NOMO-1 treated with dmso at 0.1 percent for 144 hours (cell line): ENCODE results near the gene NAA16.
"Not testable (repeated sequence)": the region's sequence is repeated elsewhere in the genome, so short reads cannot be mapped to it uniquely, and the experiment has no call there.

Experiments
- DNase-seq: peaks from one replicate; lab custom pipeline; 2025; ENCODE audit not compliant: unreplicated experiment; lab: John Stamatoyannopoulos, UW

NAA16 gene

DNA sequence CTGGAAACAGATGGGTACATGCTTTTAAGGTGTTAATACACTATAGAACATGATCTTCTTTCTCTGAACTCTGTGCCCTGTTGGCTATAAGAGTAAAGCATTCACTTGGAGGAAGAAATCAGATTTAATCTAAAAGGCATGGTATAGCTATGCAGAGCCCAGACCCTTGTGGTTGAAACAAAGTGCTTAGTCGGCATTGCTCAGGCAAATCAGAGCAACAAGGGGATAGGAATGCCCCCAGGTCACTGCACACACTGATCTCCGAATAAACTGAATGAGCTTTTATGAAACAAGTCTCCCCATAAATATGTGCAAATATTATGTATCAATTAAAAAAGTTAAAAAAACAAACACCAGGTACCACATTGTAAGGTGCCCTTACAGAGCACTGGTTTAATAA, 94.3 kb downstream of the NAA16 start:
- no peak for DNase-seq

DNA sequence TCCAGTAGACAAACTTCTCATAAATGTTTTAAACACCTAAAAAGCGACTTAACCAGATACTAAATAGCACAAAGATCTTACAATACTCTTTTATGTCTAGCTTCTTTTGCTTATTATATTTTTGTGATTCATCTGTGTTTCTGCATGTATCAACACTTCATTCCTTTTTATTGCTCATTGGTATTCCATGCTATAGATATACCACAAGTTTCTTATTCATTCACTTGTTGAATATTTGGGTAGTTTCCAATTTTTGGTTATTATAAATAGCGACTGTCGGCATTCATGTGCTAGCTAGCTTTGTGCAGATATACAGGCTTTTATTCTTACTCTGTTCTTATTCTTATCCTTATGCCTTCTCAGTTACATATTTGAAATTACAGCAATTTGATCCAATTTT, 96.3 kb downstream of the NAA16 start:
- no peak for DNase-seq

DNA sequence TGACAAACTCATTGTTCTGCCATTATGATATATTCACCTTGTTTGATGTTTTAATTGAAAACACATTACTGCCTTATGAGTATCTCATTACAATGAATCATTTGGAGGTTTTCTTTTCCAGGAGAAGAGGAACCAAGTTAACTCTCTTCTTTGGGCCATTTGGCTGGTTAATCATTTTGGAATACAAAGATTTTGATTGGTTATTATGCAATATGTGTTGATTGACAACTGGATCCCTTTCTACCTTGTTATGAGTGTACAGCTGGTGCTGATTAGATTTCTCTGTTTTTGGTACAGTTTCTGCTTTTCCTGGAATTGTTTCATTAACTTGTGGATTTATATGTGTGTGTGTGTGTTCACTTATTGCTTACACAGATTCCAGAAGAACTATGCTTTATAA, 97.1 kb downstream of the NAA16 start:
- no peak for DNase-seq

DNA sequence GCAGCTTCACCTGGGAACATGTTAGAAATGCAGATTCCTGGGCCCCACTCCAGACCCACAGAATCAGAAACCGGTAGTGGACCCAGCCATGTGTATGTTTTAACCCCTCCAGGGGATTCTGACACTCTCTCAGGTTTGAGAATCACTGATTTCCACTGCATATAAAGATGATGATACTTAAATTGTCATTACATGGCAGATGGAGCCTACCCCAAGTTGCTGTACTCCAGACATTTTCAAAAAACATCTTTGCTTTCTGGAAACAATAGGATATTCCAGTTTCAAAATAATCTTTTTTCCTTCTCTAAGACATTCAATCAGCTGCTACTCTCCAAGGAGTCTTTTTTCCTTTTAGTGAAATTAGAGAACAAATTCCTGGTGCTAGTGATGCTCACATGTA, 97.7 kb downstream of the NAA16 start:
- DNase-seq: no peak

DNA sequence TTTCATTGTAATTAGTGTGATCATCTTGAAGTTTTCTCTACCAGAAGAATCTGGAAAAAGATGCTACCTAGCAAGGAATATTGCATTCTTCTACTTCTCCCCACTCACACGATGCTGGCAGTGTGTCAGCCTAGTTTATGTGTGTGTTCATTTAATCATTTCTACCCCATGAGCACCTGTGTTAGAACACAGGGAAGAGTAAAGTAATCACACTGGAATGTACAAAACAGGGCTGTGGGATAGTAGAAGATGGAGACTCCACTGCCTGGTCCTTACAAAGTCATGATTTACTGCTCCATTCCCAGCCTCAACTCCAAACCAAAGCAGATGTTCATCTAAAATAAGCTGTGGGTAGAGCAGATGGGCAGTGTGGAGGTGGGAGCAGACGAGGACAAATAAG, 98.5 kb downstream of the NAA16 start:
- no peak for DNase-seq

DNA sequence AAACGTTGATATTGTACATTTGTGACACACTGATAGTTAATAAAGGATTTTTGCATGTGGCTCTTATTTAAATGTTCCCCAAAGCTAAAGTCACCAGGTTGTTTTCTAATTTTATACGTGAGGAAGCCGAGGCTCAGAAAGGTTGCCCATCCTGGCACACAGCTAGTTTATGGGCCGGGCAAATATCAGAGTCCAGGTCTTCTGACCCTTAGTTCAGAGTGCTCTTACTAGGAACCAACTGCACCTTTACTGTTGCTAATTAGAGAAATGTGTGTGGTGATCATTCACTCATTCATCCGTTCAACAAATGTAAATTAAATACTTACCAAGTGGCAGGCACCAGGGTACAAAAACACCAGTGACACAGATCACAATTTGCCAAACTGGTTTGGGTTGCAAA, 100.0 kb downstream of the NAA16 start:
- no peak for DNase-seq

DNA sequence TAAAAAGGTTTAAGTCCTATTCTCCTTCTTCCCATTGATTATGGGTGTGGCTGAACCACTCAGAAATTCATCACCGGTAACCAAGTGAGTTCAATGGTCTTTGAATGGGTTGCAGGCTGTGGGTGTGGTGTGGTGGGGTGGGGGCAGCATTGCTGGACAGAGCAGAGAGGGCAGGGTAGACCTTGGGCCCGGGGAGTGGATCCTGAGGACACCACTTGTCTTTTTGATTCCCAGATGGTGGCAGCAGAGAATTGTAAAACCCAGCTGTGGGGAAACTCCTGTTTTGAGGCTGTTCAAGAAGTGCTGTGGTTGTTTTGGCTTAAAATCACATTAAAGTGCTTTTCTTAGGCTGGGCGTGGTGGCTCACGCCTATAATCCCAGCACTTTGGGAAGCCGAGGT, 100.5 kb downstream of the NAA16 start:
- DNase-seq: no peak

DNA sequence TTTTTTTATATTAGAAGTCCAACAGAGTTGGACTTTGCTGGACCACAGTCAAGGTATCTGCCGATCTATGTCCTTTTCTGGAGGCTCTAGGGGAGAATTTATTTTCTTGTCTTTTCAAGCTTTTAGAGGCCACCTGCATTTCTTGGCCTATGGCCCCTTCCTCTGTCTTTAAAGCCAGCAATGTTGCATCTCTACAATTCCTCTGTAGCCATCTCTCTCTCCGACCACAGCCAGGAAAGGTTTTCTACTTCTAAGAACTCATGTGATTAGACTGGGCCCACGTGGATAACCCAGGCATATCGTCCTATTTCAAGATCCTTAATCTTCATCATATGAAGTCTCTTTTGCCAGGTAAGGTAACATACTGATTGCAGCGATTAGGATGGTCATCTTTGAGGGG, 102.8 kb downstream of the NAA16 start:
- DNase-seq: no peak

DNA sequence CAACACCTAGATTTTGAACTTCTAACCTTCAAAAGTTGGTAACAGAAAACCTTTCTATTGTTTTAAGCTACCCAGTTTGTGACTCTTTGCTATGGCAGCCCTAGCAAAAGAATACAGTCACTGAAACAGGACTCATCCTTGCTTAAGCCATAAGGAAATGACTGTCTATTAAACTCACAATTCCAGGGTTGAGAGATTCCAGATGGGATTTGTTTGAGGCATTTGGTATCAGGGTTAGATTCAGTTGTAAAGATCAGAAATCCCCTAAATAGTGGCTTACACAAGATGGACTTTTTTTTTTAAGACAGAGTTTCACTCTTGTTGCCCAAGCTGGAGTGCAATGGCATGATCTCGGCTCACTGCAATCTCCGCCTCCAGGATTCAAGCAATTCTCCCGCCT, 105.2 kb downstream of the NAA16 start:
- DNase-seq: no peak

DNA sequence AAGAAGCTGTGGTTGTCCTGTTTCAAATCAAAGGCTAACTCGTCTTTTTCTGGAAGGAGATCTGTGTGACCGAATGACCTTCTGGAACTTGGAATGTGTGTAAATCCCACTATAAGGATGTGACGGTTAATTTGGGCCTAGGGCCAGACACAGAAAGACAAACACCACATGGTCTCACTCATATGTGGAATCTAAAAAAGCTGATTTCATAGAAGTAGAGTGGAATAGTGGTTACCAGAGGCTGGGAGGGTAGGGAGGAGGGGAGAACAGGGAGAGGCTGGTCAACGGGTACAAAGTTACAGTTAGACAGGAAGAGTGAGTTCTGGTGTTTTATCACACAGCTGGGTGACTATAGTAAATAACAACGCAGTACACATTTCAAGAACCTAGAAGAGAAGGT, 107.0 kb downstream of the NAA16 start:
- DNase-seq: no peak

DNA sequence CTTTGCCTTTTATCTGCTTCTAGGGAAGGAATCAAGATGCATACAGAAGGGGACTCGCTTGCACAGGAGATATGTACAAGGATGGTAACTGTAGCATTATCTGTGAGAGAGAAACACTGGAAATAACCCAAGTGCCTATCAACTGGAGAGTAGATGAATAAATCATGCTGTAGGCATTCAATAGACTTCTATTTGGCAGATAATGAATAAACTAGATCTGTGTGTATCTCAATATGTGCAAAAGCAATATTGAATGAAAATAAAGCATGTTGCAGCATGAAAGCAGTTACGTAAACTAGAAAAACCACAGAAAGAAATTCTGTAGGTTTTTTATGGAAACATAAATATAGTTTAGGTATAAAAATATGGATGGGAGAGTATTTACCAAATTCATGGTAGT, 107.7 kb downstream of the NAA16 start:
- no peak for DNase-seq

DNA sequence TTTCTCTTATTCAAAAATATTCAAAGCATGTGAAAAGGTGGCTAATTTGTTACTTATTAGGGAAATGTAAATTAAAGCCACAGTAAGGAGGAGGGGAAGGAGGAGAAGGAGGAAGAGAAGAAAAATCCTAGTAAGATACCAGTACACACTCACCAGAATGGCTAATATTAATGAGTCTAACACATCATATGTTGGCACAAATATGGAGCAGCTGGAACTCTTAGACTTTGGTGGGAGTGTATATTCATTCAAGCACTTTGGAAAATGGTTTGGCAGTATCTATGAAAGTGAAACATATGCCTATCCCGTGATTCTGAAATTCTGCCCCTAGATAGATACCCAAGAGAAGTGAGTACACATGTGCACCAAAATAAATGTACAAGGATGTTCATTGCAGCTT, 108.1 kb downstream of the NAA16 start:
- DNase-seq: no peak

DNA sequence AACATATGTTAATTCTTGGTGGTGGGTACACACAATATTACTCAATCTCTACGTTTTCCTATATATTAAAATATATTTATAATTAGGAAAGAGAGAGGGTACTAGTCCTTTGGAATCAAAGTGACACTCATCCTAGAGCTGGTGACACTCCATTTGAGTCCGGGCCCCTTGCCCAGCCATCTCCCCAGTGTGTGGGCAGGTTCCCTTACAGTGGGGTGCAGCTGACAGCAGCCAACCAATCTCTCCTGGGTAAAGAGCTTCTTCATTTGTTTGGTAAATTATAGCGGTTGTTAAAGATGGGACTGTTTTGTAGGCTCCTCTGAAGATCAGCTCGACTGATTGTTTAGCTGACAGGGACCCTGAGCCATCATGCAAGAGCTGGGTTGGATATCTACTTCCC, 109.1 kb downstream of the NAA16 start:
- DNase-seq: no peak

DNA sequence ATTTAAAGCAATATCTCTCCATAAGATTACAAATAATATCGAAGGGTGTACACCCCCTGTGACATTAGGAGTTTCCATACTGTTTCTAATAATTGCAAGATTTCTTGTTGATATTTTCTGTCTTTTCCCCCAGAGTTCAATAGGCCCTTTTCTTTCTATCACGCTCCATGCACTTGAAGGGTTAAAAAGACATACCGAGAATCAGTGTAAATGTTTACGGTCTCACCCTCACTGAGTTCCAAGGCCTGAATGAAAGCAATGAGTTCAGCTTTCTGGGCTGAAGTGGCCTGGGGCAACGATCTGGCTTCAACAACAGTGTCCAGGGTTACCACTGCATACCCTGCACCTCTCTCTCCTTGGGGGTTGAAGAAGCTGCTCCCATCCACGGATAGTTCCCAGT, 110.3 kb downstream of the NAA16 start:
- DNase-seq: not testable (repeated sequence)

DNA sequence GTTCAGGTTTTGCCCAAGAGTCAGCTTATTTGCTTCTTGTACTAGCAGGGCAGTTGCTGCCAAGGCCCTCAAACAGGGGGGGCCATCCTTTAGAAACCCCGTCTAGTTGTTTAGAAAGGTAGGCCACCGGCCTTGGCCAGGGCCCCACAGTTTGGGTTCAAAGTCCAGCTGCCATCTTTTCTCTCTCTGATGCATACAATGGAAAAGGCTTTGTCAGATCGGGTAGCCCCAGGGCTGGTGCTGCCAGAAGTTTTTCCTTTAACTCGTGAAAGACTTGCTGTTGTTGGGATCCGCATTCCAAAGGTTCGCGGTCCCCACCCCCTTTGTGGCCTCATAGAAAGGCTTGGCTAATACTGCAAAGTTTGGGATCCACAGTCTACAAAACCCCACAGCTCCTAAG, 110.9 kb downstream of the NAA16 start:
- not testable (repeated sequence) for DNase-seq

DNA sequence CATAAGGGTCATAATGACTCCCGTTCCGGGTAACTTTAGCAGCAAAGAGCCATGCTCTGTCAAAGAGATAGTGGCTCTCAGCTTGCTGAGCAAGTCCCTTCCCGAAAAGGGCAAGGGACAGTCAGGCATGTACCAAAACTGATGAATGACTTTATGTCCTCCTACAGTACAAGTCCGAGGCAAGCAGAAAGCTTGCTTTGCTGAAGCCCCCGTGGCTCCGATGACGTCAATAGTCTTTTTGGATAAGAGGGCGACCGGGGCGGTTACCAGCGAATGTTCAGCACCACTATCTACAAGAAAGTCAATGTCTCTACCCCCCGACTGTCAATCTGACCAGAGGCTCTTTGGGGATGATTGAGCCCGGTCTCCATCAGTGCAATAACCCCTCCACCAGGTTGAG, 112.2 kb downstream of the NAA16 start:
- DNase-seq: not testable (repeated sequence)

DNA sequence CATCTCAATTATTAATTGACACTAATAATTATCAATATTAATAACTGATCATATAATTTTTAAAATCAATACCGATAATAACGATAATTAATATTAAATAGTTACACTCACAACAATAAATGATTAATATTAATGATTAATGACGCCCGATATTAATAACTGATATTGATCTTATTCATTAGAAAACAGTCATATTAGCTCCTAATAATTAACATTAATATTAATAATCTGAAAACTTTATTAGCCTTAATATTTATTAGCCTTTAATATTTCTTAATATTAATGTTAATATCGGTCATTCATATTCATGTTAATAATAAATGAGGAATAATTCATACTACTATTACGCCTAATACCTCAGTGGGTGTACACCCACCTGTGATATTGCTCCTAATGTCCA, 113.6 kb downstream of the NAA16 start:
- not testable (repeated sequence) for DNase-seq

DNA sequence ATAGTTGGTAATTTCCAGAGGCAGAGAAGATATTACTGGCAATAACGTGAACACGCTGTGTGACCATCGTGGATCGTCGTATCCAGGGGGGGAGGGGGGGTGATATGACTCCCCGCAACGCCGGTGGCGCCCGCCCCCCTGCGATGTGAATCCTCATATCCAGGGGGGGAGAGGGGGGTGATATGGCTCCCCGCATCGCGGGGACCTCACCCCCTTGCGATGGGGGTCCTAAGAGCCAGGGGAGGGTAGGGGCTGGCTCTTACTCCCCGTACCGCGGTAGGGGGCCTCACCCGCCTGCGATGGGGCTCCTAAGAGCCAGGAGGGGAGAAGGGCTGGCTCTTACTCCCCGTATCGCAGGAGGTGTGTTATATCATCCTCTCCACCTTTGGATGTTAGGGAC, 115.0 kb downstream of the NAA16 start:
- no peak for DNase-seq
